K562 (cell line): ENCODE results near the gene RERE. TPM values are rescaled to one million over a fixed set of nuclear protein-coding genes. Genes with fewer than 3 reads are reported as not detected.

Source experiments
- RBFOX2 ChIP-seq: fragments of 200-400 bp; formaldehyde crosslinking; IDR thresholded peaks from 2 replicates; pipeline ENCODE4 v1.6.1; 2017; ENCODE audit warnings: low read depth, mild to moderate bottlenecking, low read length, moderate library complexity
- ZNF780A ChIP-seq: fragments of 250-450 bp; sonication (Bioruptor Pico); IDR thresholded peaks from 2 replicates; pipeline ENCODE4 v1.5.0; 2021; ENCODE audit warnings: mild to moderate bottlenecking
- polyA plus RNA-seq, 8 experiments: library from polyadenylated mRNA; depleted of rRNA in 4 of 8; stranded (reverse) in 5 of 8; unstranded in 3 of 8; fragments of >200 nt; fragmentation: Nextera tagmentation in 2 of 8; fragmentation: Illumina TruSeq in 1 of 8; extraction: Ambion mirVana in 2 of 8; extraction: Trizol in 1 of 8; gene quantifications; 2 replicates each; pipeline versions ENCODE4 v1.2.1 to v1.2.3, GENCODE V29; 2011 to 2014; ENCODE audit warnings: inconsistent platforms in 1 of 8, missing spikeins in 1 of 8
- total RNA-seq, 7 experiments: library from RNA; depleted of rRNA in 6 of 7; stranded (reverse); fragments of >200 nt in 6 of 7; fragmentation: Illumina TruSeq in 2 of 7; extraction: Trizol in 2 of 7; gene quantifications; 2 replicates each; pipeline versions ENCODE4 v1.2.1 to v1.2.3, GENCODE V29; 2011 to 2021; ENCODE audit warnings: low replicate concordance in 1 of 7
- TF ChIP-seq, protein P1 (sequence below), 2 experiments: fragments of 450-650 bp in 1 of 2; sonication (generic) in 1 of 2; formaldehyde crosslinking in 1 of 2; IDR thresholded peaks; 2 replicates each; pipeline versions ENCODE4 v1.7.1 to v1.9.0; 2016 to 2022; ENCODE audit warnings: inconsistent platforms in 1 of 2, mild to moderate bottlenecking in 1 of 2, missing genetic modification reagents in 1 of 2

Gene RERE
- total and polyA plus RNA-seq, 9 of the 15 experiments (the other 6 are each of a cell fraction or from before 2014, with no cell fraction given): 3.0 to 51.5 (median 13.4) TPM

DNA sequence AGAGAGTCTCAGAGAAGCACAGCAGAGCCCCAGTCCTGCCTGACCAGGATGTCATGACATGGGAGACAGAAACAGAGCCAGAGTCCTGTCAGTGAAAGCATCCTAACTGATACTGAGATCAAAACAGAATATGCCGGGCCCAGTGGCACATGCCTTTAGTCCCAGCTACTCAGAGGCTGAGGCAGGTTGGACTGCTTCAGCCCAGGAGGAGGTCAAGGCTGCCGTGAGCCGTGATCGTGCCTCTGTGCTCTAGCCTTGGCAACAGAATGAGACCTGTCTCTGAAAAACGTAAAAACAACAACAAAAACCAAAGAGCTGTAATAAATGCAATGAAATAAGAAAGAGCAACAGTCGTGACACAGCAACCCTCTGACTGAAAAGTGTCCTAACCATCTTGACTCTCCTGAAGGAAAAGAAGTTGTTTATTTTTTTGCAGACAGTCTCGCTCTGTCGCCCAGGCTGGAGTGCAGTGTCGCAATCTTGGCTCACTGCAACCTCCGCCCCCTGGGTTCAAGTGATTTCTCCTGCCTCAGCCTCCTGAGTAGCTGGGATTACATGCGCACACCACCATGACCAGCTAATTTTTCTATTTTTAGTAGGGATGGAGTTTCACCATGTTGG, 310.3 kb downstream of the RERE start (continued):
- TF ChIP-seq, protein P1, sequence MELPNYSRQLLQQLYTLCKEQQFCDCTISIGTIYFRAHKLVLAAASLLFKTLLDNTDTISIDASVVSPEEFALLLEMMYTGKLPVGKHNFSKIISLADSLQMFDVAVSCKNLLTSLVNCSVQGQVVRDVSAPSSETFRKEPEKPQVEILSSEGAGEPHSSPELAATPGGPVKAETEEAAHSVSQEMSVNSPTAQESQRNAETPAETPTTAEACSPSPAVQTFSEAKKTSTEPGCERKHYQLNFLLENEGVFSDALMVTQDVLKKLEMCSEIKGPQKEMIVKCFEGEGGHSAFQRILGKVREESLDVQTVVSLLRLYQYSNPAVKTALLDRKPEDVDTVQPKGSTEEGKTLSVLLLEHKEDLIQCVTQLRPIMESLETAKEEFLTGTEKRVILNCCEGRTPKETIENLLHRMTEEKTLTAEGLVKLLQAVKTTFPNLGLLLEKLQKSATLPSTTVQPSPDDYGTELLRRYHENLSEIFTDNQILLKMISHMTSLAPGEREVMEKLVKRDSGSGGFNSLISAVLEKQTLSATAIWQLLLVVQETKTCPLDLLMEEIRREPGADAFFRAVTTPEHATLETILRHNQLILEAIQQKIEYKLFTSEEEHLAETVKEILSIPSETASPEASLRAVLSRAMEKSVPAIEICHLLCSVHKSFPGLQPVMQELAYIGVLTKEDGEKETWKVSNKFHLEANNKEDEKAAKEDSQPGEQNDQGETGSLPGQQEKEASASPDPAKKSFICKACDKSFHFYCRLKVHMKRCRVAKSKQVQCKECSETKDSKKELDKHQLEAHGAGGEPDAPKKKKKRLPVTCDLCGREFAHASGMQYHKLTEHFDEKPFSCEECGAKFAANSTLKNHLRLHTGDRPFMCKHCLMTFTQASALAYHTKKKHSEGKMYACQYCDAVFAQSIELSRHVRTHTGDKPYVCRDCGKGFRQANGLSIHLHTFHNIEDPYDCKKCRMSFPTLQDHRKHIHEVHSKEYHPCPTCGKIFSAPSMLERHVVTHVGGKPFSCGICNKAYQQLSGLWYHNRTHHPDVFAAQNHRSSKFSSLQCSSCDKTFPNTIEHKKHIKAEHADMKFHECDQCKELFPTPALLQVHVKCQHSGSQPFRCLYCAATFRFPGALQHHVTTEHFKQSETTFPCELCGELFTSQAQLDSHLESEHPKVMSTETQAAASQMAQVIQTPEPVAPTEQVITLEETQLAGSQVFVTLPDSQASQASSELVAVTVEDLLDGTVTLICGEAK (IDR thresholded peaks at IDR 0.05): no peak
- TF ChIP-seq, protein P1 (CRISPR knock-in tag; IDR thresholded peaks at IDR 0.05): no peak
- TF ChIP-seq ZNF780A (CRISPR knock-in tag) (no peak), RBFOX2 (no peak)
